ENCODE measurements around the gene YIPF7. TPM values are rescaled to one million over a fixed set of nuclear protein-coding genes. Genes with fewer than 3 reads are reported as not detected.

YIPF7 gene
- total RNA-seq, 1 donor from 2014 or later: not detected

- Mint-ChIP-seq H3K9me3 (ENCODE audit: unreplicated experiment) (no peaks in the 10 kb centered on the region), H3K36me3 (ENCODE audit: unreplicated experiment) (no peaks in the 10 kb centered on the region), H3K4me1 (ENCODE audit: unreplicated experiment) (no peaks in the 10 kb centered on the region), H3K27me3 (ENCODE audit: unreplicated experiment) (peaks cover 24% of the 10 kb centered on the region), H3K27ac (ENCODE audit: unreplicated experiment) (no peak overlapping the region), H3K4me3 (ENCODE audit: unreplicated experiment) (no peak overlapping the region)
- no peak for TF ChIP-seq CTCF (IDR thresholded peaks at IDR 0.05)
- no peak for DNase-seq (ENCODE audit: extremely low spot score, unreplicated experiment)
These were observed 577 bp upstream of the YIPF7 start for GRCh38 chr4:44652002-44652401.

- no peaks in the 10 kb centered on the region for H3K4me1 Mint-ChIP-seq (ENCODE audit: unreplicated experiment)
- DNase-seq (ENCODE audit: extremely low spot score, unreplicated experiment): no peak
- H3K27me3 Mint-ChIP-seq (ENCODE audit: unreplicated experiment): peaks cover 3% of the 10 kb centered on the region
- no peaks in the 10 kb centered on the region for H3K36me3 Mint-ChIP-seq (ENCODE audit: unreplicated experiment)
- no peak overlapping the region for H3K27ac Mint-ChIP-seq (ENCODE audit: unreplicated experiment)
- peaks cover 11% of the 10 kb centered on the region for H3K9me3 Mint-ChIP-seq (ENCODE audit: unreplicated experiment)
- H3K4me3 Mint-ChIP-seq (ENCODE audit: unreplicated experiment): no peak overlapping the region
- TF ChIP-seq CTCF (IDR thresholded peaks at IDR 0.05): no peak
These were observed 5.3 kb downstream of the YIPF7 start for GRCh38 chr4:44646151-44646550.

GRCh38 chr4:44638091-44638490 is 13.3 kb downstream of the YIPF7 start:
- TF ChIP-seq CTCF (IDR thresholded peaks at IDR 0.05): no peak
- no peak overlapping the region for H3K27ac Mint-ChIP-seq (ENCODE audit: unreplicated experiment)
- DNase-seq (ENCODE audit: extremely low spot score, unreplicated experiment): no peak
- H3K36me3 Mint-ChIP-seq (ENCODE audit: unreplicated experiment): no peaks in the 10 kb centered on the region
- no peak overlapping the region for H3K4me3 Mint-ChIP-seq (ENCODE audit: unreplicated experiment)
- no peaks in the 10 kb centered on the region for H3K4me1 Mint-ChIP-seq (ENCODE audit: unreplicated experiment)
- H3K27me3 Mint-ChIP-seq (ENCODE audit: unreplicated experiment): peaks cover 9% of the 10 kb centered on the region
- peaks cover 16% of the 10 kb centered on the region for H3K9me3 Mint-ChIP-seq (ENCODE audit: unreplicated experiment)

- Mint-ChIP-seq H3K27me3 (ENCODE audit: unreplicated experiment) (peaks cover 23% of the 10 kb centered on the region), H3K27ac (ENCODE audit: unreplicated experiment) (no peak overlapping the region), H3K4me1 (ENCODE audit: unreplicated experiment) (no peaks in the 10 kb centered on the region), H3K4me3 (ENCODE audit: unreplicated experiment) (no peak overlapping the region), H3K9me3 (ENCODE audit: unreplicated experiment) (no peaks in the 10 kb centered on the region), H3K36me3 (ENCODE audit: unreplicated experiment) (no peaks in the 10 kb centered on the region)
- TF ChIP-seq CTCF (IDR thresholded peaks at IDR 0.05): no peak
- no peak for DNase-seq (ENCODE audit: extremely low spot score, unreplicated experiment)
These were observed 18.7 kb downstream of the YIPF7 start for GRCh38 chr4:44632733-44633132.

- H3K27ac Mint-ChIP-seq (ENCODE audit: unreplicated experiment): no peak overlapping the region
- no peak for DNase-seq (ENCODE audit: extremely low spot score, unreplicated experiment)
- no peaks in the 10 kb centered on the region for H3K4me1 Mint-ChIP-seq (ENCODE audit: unreplicated experiment)
- H3K9me3 Mint-ChIP-seq (ENCODE audit: unreplicated experiment): no peaks in the 10 kb centered on the region
- no peaks in the 10 kb centered on the region for H3K36me3 Mint-ChIP-seq (ENCODE audit: unreplicated experiment)
- TF ChIP-seq CTCF (IDR thresholded peaks at IDR 0.05): no peak
- H3K4me3 Mint-ChIP-seq (ENCODE audit: unreplicated experiment): no peak overlapping the region
- peaks cover 26% of the 10 kb centered on the region for H3K27me3 Mint-ChIP-seq (ENCODE audit: unreplicated experiment)
These were observed 19.3 kb downstream of the YIPF7 start for GRCh38 chr4:44632089-44632488.
